Mesothelial cell of epicardium (in vitro differentiated cells): Measurements from ENCODE around the gene ZNF500. TPM values are rescaled to one million over a fixed set of nuclear protein-coding genes. Genes with fewer than 3 reads are reported as not detected.

Source experiments
- DNase-seq, 2 experiments: peaks; one replicate each; pipeline ENCODE4 v3.0.0; 2021; ENCODE audit warnings: low spot score in 2 of 2; ENCODE audit not compliant: unreplicated experiment in 2 of 2
- H3K27ac Mint-ChIP-seq: 2 replicates; pipeline ENCODE4 v1.8.0; 2021; ENCODE audit warnings: mixed read lengths
- H3K27me3 Mint-ChIP-seq: 2 replicates; pipeline ENCODE4 v1.8.0; 2021; ENCODE audit warnings: low read depth, mixed read lengths
- H3K36me3 Mint-ChIP-seq: 2 replicates; pipeline ENCODE4 v1.8.0; 2021; ENCODE audit warnings: mixed read lengths
- H3K4me1 Mint-ChIP-seq: 2 replicates; pipeline ENCODE4 v1.8.0; 2021; ENCODE audit warnings: mixed read lengths
- H3K4me3 Mint-ChIP-seq: 2 replicates; pipeline ENCODE4 v1.8.0; 2021; ENCODE audit warnings: mild to moderate bottlenecking, moderate library complexity, mixed read lengths
- H3K9me3 Mint-ChIP-seq: 2 replicates; pipeline ENCODE4 v1.8.0; 2021; ENCODE audit warnings: mixed read lengths
- total RNA-seq: library from RNA; stranded (reverse); gene quantifications from 3 replicates; pipeline ENCODE4 v1.2.1, GENCODE V29; 2021
- TF ChIP-seq, protein P1 (sequence below): fragments of 200-600 bp; sonication (generic); IDR thresholded peaks from one replicate; pipeline ENCODE4 v1.5.0; 2021; ENCODE audit warnings: antibody characterized with exemption; ENCODE audit not compliant: unreplicated experiment

ZNF500 gene
- total RNA-seq, 1 donor from 2014 or later: 29.8 TPM

DNA sequence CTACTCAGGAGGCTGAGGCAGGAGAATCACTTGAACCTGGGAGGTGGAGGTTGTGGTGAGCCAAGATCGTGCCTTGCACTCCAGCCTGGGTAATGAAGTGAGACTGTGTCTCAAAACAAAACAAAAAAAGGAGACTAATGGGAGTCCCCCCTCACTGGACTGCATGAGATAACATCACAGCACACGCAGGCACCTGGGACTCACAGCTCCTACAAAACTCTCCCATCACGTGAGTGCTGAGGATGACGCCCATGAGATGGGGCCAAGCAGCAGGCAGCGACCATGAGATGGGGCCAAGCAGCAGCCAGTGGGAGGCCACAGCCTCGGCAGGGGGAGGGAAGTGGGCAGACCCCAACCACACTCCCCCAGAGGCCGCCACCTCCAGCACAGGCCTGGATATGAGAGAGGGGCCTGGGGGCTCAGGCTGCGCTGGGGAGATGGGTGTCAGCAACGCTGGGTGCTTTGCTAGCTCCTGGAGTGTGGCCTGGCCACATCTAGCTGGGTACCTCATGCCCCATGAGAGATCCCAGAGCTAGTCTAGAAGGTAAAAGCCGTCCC, 17.2 kb downstream of the ZNF500 start:
- H3K27me3 Mint-ChIP-seq: no peaks in the 10 kb centered on the region
- no peak for DNase-seq
- no peak overlapping the region for H3K27ac Mint-ChIP-seq
- peaks cover 11% of the 10 kb centered on the region for H3K36me3 Mint-ChIP-seq
- H3K4me3 Mint-ChIP-seq: no peak overlapping the region
- H3K4me1 Mint-ChIP-seq: no peaks in the 10 kb centered on the region
- TF ChIP-seq, protein P1, sequence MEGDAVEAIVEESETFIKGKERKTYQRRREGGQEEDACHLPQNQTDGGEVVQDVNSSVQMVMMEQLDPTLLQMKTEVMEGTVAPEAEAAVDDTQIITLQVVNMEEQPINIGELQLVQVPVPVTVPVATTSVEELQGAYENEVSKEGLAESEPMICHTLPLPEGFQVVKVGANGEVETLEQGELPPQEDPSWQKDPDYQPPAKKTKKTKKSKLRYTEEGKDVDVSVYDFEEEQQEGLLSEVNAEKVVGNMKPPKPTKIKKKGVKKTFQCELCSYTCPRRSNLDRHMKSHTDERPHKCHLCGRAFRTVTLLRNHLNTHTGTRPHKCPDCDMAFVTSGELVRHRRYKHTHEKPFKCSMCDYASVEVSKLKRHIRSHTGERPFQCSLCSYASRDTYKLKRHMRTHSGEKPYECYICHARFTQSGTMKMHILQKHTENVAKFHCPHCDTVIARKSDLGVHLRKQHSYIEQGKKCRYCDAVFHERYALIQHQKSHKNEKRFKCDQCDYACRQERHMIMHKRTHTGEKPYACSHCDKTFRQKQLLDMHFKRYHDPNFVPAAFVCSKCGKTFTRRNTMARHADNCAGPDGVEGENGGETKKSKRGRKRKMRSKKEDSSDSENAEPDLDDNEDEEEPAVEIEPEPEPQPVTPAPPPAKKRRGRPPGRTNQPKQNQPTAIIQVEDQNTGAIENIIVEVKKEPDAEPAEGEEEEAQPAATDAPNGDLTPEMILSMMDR: no peak
- H3K9me3 Mint-ChIP-seq: no peaks in the 10 kb centered on the region

DNA sequence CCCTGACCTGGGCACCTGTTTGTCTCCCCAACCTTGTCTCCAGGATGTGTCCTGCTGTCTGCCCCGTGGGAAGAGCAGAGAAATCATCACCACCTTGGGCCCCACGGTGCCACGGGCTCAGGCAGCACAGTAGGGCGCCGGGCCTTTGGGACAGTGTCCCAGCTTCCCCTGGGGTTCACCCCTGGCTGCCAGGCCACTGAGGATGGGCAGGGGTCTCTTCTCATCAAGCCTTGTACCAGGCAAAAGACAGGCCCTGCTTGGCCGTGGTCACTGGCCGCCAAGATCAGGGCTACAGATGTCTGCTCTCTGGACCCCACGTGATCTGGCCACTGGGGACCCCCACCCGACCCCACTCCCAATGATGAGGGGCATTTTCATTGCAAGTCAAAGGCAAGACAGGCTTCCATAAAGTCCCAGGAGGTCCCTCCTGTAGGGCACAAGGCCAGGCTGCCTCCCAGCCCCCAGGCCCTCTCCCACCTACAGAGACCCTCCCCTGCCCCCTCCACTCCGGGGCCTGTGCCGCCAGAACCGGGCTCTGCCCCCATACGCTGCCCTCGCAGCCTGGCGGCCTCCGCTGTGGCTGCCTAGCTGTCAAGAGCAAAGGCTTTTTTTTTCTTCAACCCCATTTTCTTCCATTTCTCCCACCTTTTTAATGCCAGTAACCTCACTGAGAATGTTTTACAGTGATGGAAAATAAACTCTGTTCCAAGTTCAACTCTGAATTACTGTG, 18.1 kb downstream of the ZNF500 start:
- Mint-ChIP-seq H3K4me1 (no peaks in the 10 kb centered on the region), H3K27ac (no peak overlapping the region), H3K27me3 (no peaks in the 10 kb centered on the region), H3K9me3 (no peaks in the 10 kb centered on the region), H3K36me3 (peaks cover 9% of the 10 kb centered on the region), H3K4me3 (no peak overlapping the region)
- DNase-seq: no peak
- TF ChIP-seq, protein P1: no peak

DNA sequence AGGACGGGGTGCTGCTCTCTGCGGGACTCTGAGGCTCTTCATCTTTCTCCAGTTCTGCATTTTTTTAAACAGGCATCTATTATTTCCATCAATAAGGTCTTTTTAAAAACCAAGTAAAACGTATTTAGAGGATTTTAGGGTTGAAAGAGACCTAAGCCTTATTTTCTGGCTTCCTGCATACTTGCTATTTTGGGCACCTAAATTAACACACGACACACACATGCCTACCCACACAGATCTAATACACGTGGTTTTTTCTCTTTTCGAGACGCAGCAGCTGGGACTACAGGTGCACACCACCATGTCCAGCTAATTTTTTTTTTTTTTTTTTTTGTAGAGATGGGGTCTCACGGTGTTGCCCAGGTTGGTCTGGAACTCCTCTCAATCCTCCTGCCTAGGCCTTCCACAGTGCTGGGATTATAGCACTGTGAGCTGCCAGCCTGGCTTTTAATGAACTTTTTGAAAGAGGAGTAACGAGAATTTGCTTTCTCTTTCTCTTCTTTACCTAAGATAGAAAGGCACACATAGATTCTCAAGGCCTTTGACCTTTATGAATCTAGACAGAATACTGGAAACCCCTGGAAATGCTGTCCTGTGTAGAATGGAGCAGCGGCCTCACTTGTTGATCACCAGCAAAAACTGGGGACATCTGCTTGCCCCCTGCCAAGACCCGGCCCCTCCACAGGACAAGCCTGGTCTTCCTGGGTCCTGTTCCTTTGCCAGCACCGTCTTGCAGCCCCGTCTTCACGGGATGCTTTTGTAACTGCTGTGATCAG, 18.9 kb downstream of the ZNF500 start:
- no peak for DNase-seq
- TF ChIP-seq, protein P1: no peak
- Mint-ChIP-seq H3K4me3 (no peak overlapping the region), H3K27me3 (peaks cover 2% of the 10 kb centered on the region), H3K27ac (no peak overlapping the region), H3K36me3 (peaks cover 6% of the 10 kb centered on the region), H3K9me3 (no peaks in the 10 kb centered on the region), H3K4me1 (no peaks in the 10 kb centered on the region)

DNA sequence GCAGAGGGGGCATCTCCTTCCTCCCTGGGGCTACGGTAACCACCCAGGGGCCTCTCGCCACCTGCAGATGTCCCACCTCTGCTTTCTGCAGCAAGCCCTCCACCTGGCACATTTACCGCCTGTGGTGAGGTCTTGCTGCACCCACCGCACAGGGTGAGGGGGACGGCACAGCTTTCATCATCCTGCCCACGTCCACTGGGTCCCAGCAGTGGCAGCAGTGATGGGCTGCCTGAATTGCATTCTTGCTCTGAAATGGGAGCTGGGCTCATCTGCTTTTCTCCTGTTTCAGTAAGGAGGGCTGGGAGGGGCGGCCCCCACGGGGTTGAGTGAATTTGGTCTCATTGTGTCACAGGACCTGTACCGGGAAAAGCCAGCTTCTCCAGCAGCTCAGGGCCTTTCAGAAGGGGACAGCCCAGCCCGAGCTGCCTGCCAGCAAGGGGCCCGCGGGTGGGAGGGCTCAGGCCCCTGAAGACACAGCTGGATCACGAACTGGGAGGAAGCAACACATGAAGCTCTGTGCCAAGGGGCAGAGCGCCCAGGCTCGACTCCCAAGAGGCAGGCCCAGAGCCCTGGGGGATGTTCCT, 19.9 kb downstream of the ZNF500 start:
- H3K4me3 Mint-ChIP-seq: no peak overlapping the region
- no peaks in the 10 kb centered on the region for H3K9me3 Mint-ChIP-seq
- DNase-seq: no peak
- peaks cover 2% of the 10 kb centered on the region for H3K27me3 Mint-ChIP-seq
- H3K27ac Mint-ChIP-seq: no peak overlapping the region
- peaks cover 5% of the 10 kb centered on the region for H3K36me3 Mint-ChIP-seq
- no peaks in the 10 kb centered on the region for H3K4me1 Mint-ChIP-seq
- TF ChIP-seq, protein P1: no peak

DNA sequence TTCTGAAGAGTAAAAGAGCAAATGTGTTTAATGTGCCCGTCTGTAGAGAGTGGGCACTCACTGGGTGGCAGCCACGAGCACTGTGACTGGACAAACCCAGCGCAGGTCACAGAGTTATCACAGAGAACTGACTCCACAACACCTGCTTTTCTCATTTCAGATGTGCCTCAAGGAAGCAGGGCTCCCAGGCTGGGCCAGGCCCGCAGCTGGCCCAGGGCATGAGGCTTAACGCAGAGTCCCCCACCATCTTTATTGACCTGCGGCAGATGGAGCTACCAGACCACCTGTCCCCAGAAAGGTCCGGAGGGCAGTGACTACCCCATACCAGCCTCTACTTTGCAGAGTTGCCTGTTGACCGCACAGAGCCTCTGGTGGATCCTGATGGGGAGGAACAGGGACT, 20.7 kb downstream of the ZNF500 start:
- no peak overlapping the region for H3K27ac Mint-ChIP-seq
- no peaks in the 10 kb centered on the region for H3K4me1 Mint-ChIP-seq
- peaks cover 2% of the 10 kb centered on the region for H3K27me3 Mint-ChIP-seq
- no peaks in the 10 kb centered on the region for H3K9me3 Mint-ChIP-seq
- no peak for DNase-seq
- H3K36me3 Mint-ChIP-seq: peaks cover 2% of the 10 kb centered on the region
- no peak overlapping the region for H3K4me3 Mint-ChIP-seq
- TF ChIP-seq, protein P1: no peak
